Stomach (tissue), 9 donors: ENCODE results near the gene MEG3. TPM values are rescaled to one million over a fixed set of nuclear protein-coding genes. Genes with fewer than 3 reads are reported as not detected.
"Not testable (repeated sequence)": the region's sequence is repeated elsewhere in the genome, so short reads cannot be mapped to it uniquely, and the experiment has no call there.

Experiments
- DNase-seq, 2 donors: peaks; one replicate each; pipeline versions ENCODE4 v3.0.0 to v3.0.0-alpha.2; 2013 to 2019
- H3K27ac ChIP-seq, 5 donors: fragments of 200-600 bp in 4 of 5; sonication (generic) in 4 of 5; one replicate each; pipeline ENCODE4 v1.5.1; 2013 to 2019; ENCODE audit warnings: mild to moderate bottlenecking in 1 of 5, moderate library complexity in 1 of 5
- H3K27me3 ChIP-seq, 3 donors: fragments of 200-600 bp; sonication (generic); one replicate each; pipeline ENCODE4 v1.5.1; 2017 to 2019; ENCODE audit warnings: mixed run types in 1 of 3
- H3K36me3 ChIP-seq, 4 donors: fragments of 200-600 bp; sonication (generic); 1 replicate in 3 of 4; 2 replicates in 1 of 4; pipeline ENCODE4 v1.5.1; 2016 to 2019
- H3K4me1 ChIP-seq, 4 donors: fragments of 200-600 bp; sonication (generic); one replicate each; pipeline ENCODE4 v1.5.1; 2016 to 2019
- H3K4me3 ChIP-seq, 4 donors: fragments of 200-600 bp; sonication (generic) in 3 of 4; one replicate each; pipeline ENCODE4 v1.5.1; 2016 to 2019; ENCODE audit warnings: mild to moderate bottlenecking in 1 of 4
- H3K9me3 ChIP-seq, 4 donors: fragments of 200-600 bp; sonication (generic); one replicate each; pipeline ENCODE4 v1.5.1; 2016 to 2019
- EP300 ChIP-seq: sonication (generic); formaldehyde crosslinking; IDR thresholded peaks from one replicate; pipeline ENCODE4 v1.6.1; 2017; ENCODE audit warnings: antibody characterized with exemption
- POLR2A ChIP-seq, 4 donors: fragments of 450-650 bp; IDR thresholded peaks; one replicate each; pipeline ENCODE4 v1.6.1; 2016; ENCODE audit warnings: antibody characterized with exemption in 4 of 4, control low read depth in 2 of 4, mild to moderate bottlenecking in 1 of 4, moderate library complexity in 1 of 4
- POLR2AphosphoS5 ChIP-seq, 3 donors: sonication (generic); formaldehyde crosslinking; IDR thresholded peaks; one replicate each; pipeline ENCODE4 v1.6.1; 2016; ENCODE audit warnings: antibody characterized with exemption in 3 of 3
- WGBS, 5 donors: extraction: QIAGEN DNeasy Blood & Tissue Kit in 3 of 5; methylation state at CpG; one replicate each; pipeline versions ENCODE4 v1.1.5 to v1.1.7; 2013 to 2018; 5-methylcytosine and 5-hydroxymethylcytosine counted together
- intact Hi-C: fragments of 100-400 bp; cut with DNase I; formaldehyde crosslinking; loops from one replicate; pipeline ENCODE4 v1.15.1; 2023; ENCODE audit warnings: low total_unique reads
- polyA plus RNA-seq, 3 donors: library from polyadenylated mRNA; stranded (reverse); fragments of 200-250 nt; gene quantifications; one replicate each; pipeline ENCODE4 v1.2.3, GENCODE V29; 2013
- total RNA-seq, 5 donors: library from RNA; depleted of rRNA; stranded (reverse); fragments of >200 nt; gene quantifications; one replicate each; pipeline versions ENCODE4 v1.1.0 to v1.2.3, GENCODE V29; 2014 to 2016
- TF ChIP-seq, protein P1 (sequence below), 7 experiments: fragments of 450-650 bp in 4 of 7; fragments of 200-600 bp in 3 of 7; sonication (generic) in 3 of 7; IDR thresholded peaks; one replicate each; pipeline ENCODE4 v1.5.1; 2016 to 2019; ENCODE audit warnings: antibody characterized with exemption in 7 of 7, control low read depth in 2 of 7, mild to moderate bottlenecking in 1 of 7
- donor health status: healthy with polysubstance abuse.
- donor health status: Bipolar disorder and iron deficiency.
- donor health status: healthy.

Gene MEG3
- total and polyA plus RNA-seq, 8 donors = 13.4 to 390 (median 99.2) TPM

DNA sequence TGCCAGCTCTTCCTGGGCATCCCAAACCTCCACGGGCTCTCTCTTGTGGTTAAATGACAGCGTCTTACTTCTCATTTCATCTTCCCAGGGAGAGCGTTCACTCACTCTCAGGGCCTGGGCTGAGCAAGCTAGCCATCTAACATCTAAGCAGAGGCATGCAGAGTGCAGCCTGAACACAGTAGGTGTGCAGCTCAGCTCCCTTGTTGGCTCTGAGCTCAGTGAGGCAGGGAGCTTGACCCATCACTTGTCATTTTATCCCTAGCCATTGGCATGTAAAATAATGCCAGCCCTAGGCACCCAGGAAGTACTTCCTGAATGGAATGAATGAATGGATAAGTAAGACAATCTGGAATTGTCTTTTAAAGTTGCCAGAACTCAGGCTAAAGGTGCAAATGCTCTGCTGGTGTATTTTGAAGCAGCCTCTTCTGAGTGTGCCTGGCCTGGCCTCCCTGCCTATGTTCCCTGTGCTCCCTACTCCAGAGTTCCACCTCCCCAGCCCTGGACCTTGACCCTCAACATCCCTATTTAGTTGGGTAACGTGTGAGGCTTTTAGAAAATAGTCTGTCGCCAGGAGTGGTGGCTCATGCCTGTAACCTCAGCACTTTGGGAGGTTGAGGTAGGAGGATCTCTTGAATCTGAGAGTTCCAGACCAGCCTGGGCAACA is 9.5 kb upstream of the MEG3 start:
- H3K4me1 ChIP-seq = no peaks in the 10 kb centered on the region
- no peak overlapping the region for H3K4me3 ChIP-seq
- no peak for TF ChIP-seq POLR2AphosphoS5 (IDR thresholded peaks at IDR 0.05)
- TF ChIP-seq, protein P1, sequence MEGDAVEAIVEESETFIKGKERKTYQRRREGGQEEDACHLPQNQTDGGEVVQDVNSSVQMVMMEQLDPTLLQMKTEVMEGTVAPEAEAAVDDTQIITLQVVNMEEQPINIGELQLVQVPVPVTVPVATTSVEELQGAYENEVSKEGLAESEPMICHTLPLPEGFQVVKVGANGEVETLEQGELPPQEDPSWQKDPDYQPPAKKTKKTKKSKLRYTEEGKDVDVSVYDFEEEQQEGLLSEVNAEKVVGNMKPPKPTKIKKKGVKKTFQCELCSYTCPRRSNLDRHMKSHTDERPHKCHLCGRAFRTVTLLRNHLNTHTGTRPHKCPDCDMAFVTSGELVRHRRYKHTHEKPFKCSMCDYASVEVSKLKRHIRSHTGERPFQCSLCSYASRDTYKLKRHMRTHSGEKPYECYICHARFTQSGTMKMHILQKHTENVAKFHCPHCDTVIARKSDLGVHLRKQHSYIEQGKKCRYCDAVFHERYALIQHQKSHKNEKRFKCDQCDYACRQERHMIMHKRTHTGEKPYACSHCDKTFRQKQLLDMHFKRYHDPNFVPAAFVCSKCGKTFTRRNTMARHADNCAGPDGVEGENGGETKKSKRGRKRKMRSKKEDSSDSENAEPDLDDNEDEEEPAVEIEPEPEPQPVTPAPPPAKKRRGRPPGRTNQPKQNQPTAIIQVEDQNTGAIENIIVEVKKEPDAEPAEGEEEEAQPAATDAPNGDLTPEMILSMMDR (IDR thresholded peaks at IDR 0.05) = no peak
- no peak for TF ChIP-seq EP300
- TF ChIP-seq POLR2A (IDR thresholded peaks at IDR 0.05) = no peak
- H3K36me3 ChIP-seq = no peaks in the 10 kb centered on the region
- peaks cover 0 to 7% (median 2%) of the 10 kb centered on the region in 4 donors for H3K9me3 ChIP-seq
- no peak overlapping the region for H3K27ac ChIP-seq
- DNase-seq = no peak
- peaks cover 0 to 40% (median 2%) of the 10 kb centered on the region in 3 donors for H3K27me3 ChIP-seq
- intact Hi-C loops = no loop called here
- 58 to 81% (median 68%) methylated on average over 5 of the region's 5 CpGs for whole genome bisulfite sequencing, 5 donors

DNA sequence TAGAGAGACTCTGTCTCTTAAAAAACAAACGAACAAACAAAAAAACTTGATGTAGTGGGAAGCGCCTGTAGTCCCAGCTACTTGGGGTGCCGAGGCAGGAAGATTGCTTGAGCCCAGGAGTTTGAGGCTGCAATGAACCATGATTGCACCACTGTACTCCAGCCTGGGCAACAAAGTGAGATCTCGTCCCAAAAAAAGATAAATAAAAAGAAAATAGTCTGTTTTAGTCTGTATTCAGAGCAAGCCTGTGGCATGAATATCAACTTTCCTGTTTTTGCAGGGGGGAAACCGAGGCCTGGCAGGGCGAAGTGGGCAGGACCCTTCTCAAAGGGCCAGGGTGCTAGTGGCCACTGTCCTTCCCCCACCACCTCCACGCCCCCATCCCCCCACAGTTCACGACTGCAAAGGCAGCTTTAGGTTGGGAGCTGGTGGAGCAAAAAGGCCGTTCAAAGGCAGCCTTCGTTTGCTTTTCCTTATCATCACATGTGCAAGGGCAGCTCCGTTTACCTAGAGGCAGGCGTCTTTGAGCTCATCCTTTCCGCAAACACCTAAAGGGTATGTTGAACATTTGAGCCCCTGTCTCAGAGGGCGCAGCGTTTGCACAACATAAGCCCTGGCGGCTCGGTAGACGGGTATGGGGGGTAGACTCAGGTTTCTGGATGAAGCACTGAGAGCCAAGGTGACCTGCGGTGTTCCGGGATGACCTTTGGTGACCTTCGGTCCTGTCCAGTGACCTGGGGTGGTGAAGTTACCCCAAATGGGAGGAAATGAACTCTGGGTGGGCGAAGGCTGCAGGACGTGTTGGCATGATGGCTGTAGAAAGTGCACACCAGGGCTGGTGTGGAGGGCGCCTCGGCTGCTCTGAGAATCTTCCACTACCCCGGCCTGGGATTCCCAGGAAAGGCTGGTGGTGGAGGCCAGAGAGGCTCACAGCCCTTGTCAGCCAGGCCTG is 8.7 kb upstream of the MEG3 start:
- intact Hi-C loops = no loop called here
- no peak overlapping the region for H3K27ac ChIP-seq

DNA sequence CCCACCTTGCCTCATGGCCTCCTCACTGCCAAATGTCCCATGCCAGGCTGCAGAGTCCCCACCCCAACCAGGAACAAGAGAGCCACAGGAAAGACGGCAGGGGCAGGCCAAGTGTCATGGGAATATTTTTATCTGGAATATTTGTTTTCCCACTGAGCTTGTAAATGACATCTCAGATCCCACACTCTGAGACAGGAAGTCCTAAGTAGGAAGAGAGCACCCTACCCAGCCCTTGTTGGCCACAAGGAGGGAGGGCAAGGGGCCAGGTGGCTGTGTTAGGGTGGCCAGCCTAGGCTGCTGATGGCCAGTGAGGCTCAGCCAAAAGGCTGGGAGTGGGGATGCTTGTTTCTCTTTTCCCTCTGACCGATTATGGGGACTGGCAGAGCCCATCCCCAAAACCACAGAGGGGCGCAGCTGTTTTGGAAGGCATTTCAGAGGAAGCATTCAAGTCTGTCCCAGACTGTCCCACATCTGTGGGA is 7.7 kb upstream of the MEG3 start:
- 57 to 69% (median 62%) methylated on average over 2 to 3 of the region's 3 CpGs for WGBS, 5 donors

More for the DNA sequence above, 8.7 kb upstream of the MEG3 start:
- no peaks in the 10 kb centered on the region for H3K36me3 ChIP-seq
- 55 to 72% (median 64%) methylated on average over 26 of the region's 26 CpGs for WGBS, 5 donors
- no peaks in the 10 kb centered on the region for H3K4me1 ChIP-seq
- no peak overlapping the region for H3K4me3 ChIP-seq
- H3K27me3 ChIP-seq = peaks cover 0 to 37% (median 2%) of the 10 kb centered on the region in 3 donors
- TF ChIP-seq POLR2AphosphoS5 (IDR thresholded peaks at IDR 0.05) (no peak), EP300 (no peak), POLR2A (IDR thresholded peaks at IDR 0.05) (no peak)
- TF ChIP-seq, protein P1 (IDR thresholded peaks at IDR 0.05) = no peak
- H3K9me3 ChIP-seq = no peaks in the 10 kb centered on the region
- DNase-seq = no peak

DNA sequence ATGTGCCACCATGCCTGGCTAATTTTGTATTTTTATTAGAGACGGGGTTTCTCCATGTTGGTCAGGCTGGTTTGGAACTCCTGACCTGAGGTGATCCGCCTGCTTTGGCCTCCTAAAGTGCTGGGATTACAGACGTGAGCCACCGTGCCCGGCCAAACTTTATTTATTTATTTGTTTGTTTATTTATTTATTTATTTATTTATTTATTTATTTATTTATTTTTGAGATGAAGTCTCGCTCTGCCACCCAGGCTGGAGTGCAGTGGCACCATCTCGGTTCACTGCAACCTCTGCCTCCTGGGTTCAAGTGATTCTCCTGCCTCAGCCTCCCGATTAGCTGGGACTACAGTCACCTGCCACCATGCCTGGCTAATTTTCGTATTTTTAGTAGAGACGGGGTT is 7.0 kb upstream of the MEG3 start:
- intact Hi-C loops, H3K4me3 ChIP-seq, H3K27ac ChIP-seq, H3K36me3 ChIP-seq, DNase-seq, H3K4me1 ChIP-seq, H3K9me3 ChIP-seq: not testable (repeated sequence)
- WGBS, 5 donors = 87 to 90% (median 89%) methylated on average over 10 of the region's 10 CpGs
- H3K27me3 ChIP-seq = peaks cover 0 to 32% (median 2%) of the 10 kb centered on the region in 3 donors

More for the DNA sequence above, 7.7 kb upstream of the MEG3 start:
- H3K4me1 ChIP-seq = no peaks in the 10 kb centered on the region
- H3K36me3 ChIP-seq = no peaks in the 10 kb centered on the region
- DNase-seq = no peak
- intact Hi-C loops = no loop called here
- H3K27ac ChIP-seq = no peak overlapping the region
- no peak overlapping the region for H3K4me3 ChIP-seq
- H3K9me3 ChIP-seq = no peaks in the 10 kb centered on the region
- TF ChIP-seq POLR2AphosphoS5 (IDR thresholded peaks at IDR 0.05) = no peak
- TF ChIP-seq, protein P1 (IDR thresholded peaks at IDR 0.05) = no peak
- TF ChIP-seq POLR2A (IDR thresholded peaks at IDR 0.05) = no peak
- no peak for TF ChIP-seq EP300
- peaks cover 0 to 34% (median 2%) of the 10 kb centered on the region in 3 donors for H3K27me3 ChIP-seq
